Colon (tissue), 2 donors: ENCODE results near the gene TIMM50.

Experiments used
- FAIRE-seq: peaks from 2 replicates; lab custom pipeline; 2012; peaks lifted over from hg19 to GRCh38; lab: Jason Lieb, UNC
- donor health status: control.
- donor health status: control.

Gene TIMM50

DNA sequence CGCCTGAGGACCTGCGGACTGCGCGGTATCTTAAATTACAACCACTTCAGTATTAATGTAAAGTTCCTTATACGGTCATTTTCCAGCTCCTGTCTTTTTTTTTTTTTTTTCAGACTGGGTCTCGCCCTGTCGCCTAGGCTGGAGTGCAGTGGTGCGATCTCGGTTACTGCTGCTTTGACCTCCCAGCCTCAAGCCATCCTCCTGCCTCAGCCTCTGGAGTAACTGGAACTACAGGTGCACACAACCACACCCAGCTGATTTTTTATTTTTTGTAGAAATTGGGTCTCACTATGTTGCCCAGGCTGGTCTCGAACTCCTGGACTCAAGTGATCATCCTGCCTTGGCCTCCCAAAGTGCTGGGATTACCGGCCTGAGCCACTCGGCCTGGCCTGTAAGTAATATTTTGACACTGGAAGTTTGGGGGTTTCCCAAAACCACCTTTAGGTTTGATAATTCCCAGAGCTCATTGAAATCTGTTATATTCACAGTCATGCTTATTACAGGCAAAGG, 52.4 kb downstream of the TIMM50 start:
- no peak for FAIRE-seq

DNA sequence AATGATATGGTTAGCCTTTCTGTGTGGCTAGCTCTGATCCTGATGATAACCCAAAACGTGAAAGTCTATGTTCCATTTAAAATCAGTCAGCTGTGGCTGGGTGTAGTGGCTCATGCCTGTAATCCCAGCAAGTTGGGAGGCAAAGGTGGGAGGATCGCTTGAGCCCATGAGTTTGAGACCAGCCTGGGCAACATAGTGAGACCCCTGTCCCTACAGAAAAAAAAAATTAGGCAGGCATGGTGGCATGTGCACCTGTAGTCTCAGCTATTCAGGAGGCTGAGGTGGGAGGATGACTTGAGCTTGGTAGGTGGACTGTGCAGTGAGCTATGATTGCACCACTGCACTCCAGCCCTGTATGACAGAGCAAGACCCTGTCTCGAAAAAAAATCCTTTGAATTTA, 53.2 kb downstream of the TIMM50 start:
- FAIRE-seq = no peak

DNA sequence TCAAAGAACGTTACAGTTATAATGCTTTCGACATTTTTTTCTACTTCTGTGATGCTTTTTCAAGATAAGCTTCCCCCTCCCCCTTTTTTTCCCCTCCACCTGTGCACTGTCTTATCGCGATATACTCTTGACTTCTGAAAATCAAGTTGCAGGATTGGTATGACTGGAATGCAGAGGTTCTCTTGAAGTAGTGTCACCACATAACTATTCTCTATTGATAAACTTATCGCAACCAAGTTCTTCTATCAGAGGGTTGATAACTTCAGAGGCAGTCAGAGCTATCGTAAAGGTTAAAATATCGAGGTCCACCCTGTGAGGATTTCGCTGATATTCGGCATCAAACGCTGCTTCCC, 58.5 kb downstream of the TIMM50 start:
- FAIRE-seq = no peak

DNA sequence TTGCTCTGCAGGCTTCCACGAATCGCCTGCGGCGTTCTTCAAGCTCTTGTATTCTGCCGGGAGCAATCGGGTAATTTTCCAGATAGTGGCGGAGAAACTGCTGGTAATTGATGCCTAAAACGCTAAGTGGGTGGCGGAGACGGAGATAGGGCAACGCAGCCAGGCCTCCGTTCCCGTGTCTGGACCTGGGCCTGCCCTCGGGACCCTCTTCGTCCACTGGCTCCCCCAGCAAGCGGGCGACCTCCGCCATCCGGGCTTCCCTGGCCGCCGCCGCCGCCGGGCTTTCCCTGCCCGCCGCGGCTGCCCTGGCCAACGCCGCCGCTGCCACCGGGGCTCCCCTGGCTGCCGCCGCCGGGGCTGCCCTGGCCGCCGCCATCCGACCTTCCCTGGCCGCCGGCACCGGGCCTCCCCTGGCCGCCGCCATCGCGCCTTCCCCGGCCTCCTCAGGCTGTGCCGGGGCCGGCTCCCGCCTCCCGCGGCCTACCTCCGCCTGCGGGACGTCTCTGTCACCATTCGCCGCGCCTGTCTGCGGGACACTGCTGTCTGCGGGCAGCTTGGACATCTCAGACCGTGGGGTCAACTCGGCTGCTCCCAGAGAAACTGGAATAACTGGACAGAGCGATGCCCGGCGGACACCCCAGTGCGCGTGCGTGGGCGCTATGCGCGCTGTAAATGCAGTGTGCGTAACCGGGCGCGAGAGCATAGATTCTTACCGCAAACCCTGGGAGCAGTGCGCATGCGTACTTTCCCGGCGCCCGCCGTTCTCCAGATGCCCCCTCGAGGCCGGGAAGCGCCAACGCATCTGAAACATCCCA, 59.1 kb downstream of the TIMM50 start, which contains the start of gene EID2:
EID2 (minus strand) TSS at position 644 of the 815 bp plus-strand sequence; CDS start at position 562, 82 bp downstream.
- FAIRE-seq = no peak

DNA sequence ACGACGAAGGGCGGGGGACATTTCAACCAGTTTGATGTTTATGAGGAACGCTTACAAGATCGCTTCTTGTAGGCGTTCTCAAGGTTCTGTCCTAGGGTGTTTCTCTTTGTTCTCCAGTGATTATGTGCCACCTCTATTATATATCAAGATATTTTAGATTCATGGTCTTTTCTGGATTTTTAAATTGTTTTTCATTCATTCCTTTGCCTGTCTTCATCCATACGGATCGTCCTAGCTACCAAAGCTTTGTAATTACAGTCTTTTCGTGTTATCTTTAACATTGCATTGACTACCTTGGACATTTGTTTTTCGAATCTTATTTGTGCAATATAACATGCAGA, 59.7 kb downstream of the TIMM50 start:
- no peak for FAIRE-seq
